Stimulated activated CD4-positive, alpha-beta T cell treated with anti-CD3 and anti-CD28 coated beads, Interleukin-12 subunit alpha, Interleukin-12 subunit beta, amount 100 ng/mL, for 24 hours (primary cell): ENCODE measurements around the gene KIF18A.

Experiments used
- DNase-seq, 2 experiments: peaks; one replicate each; pipeline ENCODE4 v3.0.0-alpha.2; 2020; ENCODE audit warnings: low read depth in 2 of 2

Gene KIF18A

DNA sequence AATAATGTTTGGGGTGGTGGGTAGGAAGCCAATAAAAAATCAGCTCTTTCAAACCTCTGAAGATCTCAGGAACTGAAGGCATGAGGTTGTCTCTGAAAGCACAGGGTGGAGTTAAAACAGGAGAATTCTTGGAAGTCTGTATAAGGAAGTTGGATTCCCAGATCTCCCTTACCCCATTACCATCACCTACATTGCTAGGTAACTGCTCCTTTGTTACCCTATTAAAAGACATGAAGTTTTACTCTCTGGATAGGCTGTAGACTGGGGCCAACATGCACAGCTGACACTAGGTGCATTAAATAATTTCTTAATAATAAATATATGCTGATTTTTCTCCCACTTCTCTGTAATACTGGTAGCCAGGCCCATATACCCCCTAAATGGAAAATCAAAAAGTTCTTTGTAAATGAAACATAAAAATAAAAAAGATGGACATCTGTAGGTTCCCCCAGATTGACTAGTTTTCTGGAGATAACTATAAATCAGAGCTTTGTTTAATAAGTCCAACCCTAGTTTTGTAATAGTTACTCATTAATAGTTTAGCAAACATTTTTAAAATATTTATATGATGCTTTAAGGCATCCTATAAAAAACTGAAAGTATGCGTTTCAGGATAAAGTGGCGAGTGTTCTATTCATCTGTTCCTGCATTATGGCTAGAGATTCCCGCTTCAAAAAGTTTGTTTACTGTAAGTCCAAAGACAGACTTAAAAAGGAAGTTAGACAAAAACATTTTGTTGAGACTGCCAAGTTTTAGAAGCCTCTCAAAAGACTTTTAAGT is 63.8 kb downstream of the KIF18A start:
- no peak for DNase-seq

DNA sequence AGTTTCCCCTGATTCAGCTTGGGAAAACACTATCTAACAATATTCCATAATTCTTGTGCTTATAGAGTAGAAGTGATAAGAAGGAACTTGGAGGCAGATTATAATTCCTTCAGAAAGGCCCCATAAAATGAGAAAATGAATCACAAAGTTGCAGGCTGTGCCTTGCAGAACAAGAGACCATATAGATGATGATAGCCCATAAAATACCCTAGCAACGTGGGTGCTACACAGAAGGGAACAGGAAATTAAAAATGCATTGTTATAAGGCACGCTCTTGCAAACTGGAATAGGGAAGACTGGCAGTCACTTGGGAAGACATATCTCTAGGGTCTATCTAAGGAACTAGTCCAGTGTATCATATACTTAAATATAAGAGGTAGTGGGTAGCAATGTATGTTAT is 67.6 kb downstream of the KIF18A start:
- no peak for DNase-seq

DNA sequence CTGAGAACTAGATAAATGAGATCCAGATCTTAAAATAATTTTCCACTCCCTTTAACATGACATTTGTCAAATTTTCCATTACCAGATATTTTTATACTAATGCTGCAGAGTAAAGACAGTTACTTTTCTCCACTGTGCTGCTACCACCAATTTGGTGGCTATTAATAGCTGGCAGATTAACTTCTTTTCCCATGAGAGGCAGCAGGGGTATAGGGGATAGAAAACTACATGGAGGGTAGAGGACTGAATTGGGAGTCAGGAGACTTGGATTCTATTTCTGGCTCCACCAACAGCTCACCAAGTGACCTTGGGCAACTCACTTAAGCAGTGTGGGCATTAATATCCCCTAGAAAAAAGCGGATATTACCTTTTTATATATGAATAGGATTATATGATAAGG is 69.2 kb downstream of the KIF18A start:
- DNase-seq: no peak

DNA sequence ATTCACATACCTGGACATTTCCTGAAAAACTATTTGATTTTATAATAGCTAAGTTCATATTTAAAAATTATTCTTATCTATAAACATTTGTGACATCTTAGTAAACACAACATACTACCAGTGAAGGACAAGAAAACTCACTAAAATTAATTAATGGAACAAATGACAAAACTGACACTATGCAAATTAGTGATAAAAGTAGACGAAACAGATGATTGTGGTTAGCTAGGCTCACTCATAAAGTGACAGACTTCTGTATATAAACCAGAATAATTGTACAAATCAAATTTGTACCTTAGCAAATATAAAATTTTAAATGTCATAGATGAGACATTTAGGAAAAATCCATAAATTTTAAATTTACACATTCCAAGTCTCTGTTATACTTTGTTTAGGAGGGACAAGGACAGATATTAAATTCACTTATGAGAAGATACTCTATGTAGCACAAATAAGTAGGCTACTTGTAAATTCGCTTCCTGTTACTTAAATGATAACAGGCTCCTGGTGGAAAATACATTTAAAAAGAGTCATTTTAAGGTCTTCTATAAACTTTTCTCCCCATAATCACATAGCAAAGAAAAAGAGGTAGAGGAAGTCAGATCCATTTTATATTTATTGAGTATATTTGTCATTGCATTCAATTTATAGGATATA is 81.2 kb downstream of the KIF18A start:
- no peak for DNase-seq

DNA sequence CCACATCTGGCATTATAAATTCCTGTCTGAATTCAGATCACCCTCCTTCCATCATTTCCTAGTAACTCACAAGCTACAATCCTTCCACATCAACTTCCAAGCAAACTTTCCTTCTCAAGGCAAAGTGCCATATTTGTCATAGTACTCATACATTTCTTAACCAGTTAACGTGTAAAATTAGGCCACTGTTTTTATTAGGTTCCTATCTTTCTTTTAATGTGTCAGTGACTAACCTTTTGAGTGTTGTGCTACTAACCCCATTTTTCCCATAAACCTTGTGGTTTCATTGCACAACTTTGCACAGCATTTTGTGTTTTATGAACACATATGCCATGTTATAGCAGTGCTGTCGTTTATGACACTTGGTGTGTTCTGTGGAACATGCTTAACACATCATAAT is 90.1 kb downstream of the KIF18A start:
- no peak for DNase-seq

DNA sequence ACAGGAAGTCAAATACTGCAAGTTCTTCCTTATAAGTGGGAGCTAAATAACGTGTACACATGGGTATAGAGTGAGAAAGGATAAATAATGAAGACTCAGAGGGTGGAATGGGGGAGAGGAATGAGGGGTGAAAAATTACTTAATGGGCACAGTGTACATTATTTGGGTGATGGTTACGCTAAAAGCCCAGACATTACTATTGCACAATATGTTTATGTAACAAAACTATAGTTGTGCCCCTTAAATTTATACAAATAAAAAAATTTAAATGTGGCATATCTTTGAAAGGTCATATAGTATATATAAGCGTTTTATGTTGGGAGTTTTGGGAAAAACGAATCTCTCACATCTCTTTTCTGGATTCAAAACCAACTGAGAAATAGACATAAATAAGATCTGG is 96.1 kb downstream of the KIF18A start:
- no peak for DNase-seq

DNA sequence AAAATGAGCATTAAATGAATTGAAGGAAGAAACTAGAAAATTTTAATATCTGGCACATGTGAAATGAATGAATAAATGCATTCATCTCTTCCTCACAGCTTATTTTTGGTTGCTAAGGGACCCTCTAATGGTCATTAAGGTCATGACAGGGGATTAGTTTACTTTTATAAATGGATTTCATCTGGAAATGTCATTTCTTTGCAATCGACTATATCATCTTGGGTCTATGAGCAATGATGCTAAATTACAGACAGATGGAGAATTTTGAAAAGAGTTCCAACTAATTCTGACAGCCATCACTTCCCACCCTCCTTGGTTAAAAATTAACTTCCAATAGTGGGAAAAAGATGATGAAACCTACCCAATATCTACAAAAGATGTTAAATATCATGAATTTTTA is 98.0 kb downstream of the KIF18A start:
- no peak for DNase-seq

DNA sequence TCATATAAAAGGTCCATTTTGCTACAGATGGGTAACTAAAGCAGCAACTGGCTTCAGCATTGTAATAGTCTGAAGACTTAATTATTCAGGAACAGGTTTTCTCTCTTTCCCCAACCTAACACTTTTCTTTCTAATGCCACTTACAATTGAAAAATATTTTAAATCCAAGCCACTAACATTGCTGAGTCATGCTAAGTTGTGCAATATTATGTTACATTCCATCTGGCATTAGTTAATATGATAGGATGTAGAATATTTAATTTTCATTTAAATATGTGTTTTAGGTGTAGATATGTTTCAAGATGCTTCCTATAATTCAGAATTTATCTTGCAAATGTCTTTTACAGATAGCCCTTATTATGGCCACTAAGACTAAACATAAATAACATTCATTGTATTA is 98.6 kb downstream of the KIF18A start:
- DNase-seq: no peak

DNA sequence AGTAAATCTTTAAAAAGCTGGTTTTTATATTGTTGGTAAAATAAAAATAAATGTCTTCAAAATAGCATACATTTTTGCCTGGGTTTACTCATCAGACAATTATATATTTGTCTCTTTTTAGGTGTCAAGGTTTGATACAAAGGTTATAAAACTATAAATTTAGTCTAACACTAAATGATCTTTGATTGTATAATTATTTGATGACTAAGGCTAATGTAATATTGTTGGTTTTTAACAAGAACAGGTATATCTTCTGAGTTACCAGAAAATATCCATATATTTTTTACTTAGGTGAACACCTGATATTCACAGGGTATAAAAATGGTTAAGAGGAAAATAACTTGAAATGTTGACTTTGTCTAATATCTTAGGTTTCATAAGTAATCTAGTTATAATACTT is 104.3 kb downstream of the KIF18A start:
- no peak for DNase-seq

DNA sequence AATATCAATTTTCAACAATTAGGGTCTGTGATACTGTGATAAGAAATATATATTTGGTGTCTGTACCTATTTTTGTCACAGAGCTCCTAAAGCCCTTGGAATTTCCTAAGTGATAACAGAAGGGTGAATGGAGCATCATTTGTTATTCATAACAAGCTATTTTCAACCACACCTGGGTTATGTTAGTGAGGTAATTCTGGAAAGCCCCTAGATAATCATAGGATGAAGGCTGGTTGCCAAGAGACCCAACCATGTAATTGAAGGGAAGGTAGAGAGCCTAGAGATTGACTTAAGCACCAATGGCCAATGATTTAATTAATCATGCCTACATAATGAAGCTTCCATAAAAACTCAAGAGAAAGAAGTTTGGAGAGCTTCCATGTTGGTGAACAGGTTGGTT is 109.4 kb downstream of the KIF18A start:
- DNase-seq: no peak

DNA sequence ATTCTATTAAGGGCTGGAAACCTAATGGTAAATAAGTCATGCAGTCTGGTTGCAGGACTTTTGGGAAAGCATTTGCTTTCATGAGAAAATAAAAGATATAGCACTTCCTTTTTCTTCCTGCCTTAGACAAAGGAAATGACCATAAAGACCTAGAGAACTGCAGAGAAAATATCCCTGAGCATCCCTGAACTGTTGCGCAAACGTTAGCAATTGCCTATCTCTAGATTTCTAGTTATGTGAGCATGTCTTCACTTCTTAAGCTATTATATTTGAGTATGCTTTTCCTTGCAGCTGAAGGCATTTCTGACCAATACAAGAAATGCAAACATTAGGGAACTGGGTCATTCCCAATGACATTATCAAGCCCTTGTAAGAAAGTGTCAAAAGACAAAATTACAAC is 110.6 kb downstream of the KIF18A start:
- no peak for DNase-seq

DNA sequence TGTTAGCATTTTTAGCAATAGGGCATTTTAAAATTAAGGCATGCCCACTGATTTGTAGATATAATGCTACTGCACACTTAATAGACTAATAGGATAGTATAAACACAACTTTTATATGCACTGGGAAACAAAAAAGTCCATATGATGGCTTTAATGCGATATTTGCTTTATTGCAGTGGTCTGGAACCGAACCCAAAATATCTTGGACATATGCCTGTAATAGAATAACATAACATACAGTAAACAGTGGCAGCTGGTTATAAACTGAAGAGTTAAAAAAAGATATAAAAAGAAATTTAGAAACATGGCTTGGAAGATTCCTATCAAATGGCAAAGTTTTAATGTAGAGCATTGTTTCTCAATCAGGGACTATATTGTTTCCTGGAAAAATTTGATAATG is 111.9 kb downstream of the KIF18A start:
- no peak for DNase-seq

DNA sequence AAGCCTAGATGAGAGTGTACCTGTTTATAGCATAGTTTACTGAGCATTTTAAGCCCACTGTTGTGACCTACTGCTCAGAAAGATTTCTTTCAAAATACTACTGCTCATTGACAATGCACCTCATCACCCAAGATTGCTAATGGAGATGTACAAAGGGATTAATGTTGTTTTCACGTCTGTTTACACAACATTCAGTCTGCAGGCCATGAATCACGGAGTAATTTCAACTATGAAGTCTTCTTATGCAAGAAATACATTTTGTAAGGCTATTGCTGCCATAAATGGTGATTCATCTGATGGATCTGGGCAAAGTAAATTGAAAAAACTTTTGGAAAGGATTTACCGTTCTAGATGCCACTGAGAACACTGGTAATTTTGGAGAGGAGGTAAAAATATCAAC is 112.9 kb downstream of the KIF18A start:
- no peak for DNase-seq

DNA sequence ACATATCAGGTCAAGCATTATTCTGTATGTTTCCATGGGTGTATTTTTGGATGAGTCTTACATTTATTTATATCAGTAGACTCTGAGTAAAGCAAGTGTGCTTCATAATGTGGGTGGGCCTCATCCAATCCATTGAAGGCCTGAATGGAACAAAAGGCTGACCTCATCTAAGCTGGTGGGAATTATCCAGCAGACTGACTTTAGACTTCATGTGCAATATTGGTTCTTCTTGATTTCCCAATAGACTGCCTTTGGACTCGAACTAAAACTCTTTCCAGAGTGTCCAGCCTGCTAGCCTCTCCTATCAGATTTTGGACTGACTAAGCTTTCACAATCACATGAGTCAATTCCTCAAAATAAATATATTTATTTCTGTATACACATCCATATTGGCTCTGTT is 116.2 kb downstream of the KIF18A start:
- no peak for DNase-seq

DNA sequence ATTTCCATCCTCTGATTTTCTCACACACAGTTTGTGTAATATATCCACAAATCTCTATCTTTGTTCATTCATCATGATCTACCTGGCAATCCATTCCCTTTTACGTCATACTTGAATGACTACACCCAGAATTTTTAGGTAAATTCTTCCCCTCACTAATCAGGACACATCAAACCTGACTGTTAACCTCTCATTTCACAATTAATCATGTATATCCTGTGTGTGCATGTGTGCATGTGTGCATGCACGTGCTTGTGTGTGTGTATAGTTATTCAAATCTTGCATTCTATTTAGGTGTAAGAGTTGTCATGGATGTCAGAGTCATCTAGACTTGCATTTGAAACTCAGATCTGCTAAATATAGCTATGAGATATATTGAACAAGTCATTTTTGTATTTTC is 130.4 kb downstream of the KIF18A start:
- no peak for DNase-seq

DNA sequence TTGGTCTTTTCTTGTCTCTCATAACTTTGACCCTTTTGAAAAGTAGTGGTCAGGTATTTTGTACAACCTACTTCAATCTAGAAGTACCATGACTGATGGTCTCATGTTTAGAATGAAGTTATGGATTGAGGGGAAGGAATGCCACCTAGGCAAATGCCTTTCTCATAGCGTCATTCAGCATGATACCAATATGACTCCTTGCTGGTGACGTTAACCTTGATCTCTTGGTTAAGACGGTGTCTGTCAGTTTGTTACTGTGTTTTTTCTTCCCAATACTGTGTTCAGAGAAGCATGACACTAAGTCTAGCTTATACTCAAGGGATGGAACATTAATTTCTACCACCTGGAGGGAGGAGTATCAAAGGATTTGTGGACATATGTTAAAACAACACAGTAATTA is 130.9 kb downstream of the KIF18A start:
- no peak for DNase-seq

DNA sequence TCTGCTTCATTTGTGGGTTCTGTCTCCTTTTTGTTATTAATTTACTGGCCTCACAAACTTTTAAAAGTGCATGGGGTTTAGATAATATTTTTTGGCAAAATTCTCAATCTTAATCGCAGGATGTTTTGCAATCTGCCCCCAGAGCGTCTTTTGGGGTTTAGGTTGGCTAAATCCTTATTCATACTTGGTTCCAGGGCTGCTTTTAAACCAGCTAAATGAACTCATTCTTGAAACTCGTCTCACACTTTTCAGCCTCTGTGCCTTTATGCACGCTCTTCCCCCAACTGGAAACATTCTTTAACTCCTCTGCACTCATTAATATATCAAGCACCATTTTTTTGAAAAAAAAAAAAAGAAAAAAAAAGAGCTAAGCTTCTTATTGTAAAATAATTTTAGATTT is 131.7 kb downstream of the KIF18A start:
- no peak for DNase-seq

DNA sequence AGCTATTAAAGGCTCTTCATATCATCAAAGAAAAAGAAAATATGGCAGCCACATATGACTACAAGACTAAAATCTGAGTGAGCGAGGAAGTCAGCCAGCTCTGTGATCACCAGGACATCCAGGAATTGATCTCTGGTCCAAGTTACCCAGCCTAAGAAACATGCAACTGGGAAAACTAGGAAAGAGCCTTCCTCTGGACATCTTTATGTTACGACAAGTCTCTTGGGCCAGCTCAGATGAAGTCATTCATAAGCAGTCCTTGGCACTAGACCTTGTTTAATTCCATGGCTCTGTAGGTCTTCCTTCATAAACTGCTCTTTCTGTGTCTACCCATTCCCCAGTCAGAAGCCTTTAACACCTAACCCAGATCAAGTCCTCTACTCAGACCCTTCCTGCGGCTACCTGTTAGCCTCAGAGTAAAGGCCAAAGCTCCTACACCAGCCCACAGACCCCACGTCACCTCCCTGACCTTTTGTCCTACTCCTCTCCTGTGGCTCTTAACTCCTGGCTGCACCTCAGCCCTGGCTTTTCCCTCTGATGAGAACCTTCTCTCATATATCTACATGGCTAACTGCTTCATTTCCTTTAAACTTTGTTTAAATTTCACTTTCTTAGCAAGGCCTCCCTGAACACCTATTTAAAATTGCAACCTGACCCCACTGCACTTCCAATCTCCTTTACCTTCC is 134.0 kb downstream of the KIF18A start:
- DNase-seq: no peak

DNA sequence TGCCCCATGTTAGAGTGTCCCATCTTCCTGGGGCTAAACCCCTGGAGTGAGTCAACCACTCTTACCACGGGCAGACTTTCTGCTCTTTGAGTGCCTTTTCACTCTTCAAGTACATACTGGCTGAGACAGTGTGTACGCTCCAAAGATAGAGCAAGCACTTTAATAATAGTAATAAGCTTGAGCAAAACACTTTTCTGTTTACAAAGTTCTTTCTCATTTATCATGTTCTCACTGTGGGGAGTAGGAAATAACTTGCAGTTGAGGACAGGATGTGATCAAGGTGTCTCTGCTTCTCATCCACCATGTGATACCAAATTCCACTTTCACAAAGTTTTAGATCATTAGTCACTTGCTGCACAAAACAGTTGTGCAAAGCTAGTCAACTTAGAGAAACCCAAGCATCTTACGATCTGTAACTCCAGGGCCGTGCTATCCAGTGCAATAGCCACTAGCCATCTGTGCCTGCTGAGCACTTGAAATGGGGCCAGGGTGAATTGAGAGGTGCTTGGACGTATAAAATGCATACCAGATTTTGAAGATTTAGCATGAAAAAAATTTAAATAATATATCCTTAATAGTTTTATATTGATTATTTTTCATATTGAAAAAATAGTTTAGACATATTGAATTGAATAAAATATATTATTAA is 135.3 kb downstream of the KIF18A start:
- no peak for DNase-seq

DNA sequence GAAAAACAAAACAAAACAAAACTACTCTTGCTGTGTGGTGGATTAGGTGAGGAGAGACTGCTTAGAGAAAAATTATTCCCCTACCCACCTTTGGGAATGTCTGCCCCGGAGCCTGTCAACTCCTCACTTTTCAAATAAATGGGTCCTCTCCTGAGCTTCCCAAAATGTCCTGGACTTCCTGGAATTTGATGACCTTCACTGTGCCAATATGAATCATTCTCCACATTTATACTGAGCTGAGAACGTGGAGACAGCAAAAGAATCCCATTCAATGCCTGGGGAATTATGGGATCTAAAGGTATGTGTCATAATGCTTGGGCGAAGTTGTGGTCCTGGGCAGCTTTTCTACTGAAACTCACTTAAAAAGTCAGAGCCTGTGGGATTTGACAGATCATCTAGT is 136.8 kb downstream of the KIF18A start:
- DNase-seq: no peak
